SIG-M5 (cell line): ENCODE data around the gene ZNF414.

Experiments
- DNase-seq: peaks from one replicate; lab custom pipeline; 2025; lab: John Stamatoyannopoulos, UW

Gene ZNF414

GRCh38 chr19:8463365-8463764 lies 50.6 kb downstream of the ZNF414 start:
- DNase-seq: no peak

GRCh38 chr19:8462571-8462970 lies 51.4 kb downstream of the ZNF414 start:
- no peak for DNase-seq

GRCh38 chr19:8461891-8462290 lies 52.1 kb downstream of the ZNF414 start:
- DNase-seq: no peak

GRCh38 chr19:8461376-8461775 lies 52.6 kb downstream of the ZNF414 start:
- DNase-seq: no peak

- no peak for DNase-seq
Measured at GRCh38 chr19:8460516-8461298, 53.3 kb downstream of the ZNF414 start.
